ENCODE measurements around the gene MAP3K19. TPM values are rescaled to one million over a fixed set of nuclear protein-coding genes. Genes with fewer than 3 reads are reported as not detected.
"Not testable (repeated sequence)": the region's sequence is repeated elsewhere in the genome, so short reads cannot be mapped to it uniquely, and the experiment has no call there.

The MAP3K19 gene
- polyA plus RNA-seq, 4 donors, result 0.03 TPM; not detected in 3

- FAIRE-seq, result no peak
- Histone ChIP-seq H3K36me3 (ENCODE audit: control insufficient read depth in 3 of 3, insufficient read depth in 2 of 3, low read depth in 1 of 3, low read length in 3 of 3) (no peaks in the 10 kb centered on the region), H3K27me3 (ENCODE audit: control insufficient read depth in 3 of 3, insufficient read depth in 3 of 3, low read length in 3 of 3) (no peaks in the 10 kb centered on the region), H3K9me3 (ENCODE audit: control insufficient read depth in 2 of 2, insufficient read depth in 1 of 2, low read depth in 1 of 2, low read length in 1 of 2) (no peaks in the 10 kb centered on the region), H3K27ac (ENCODE audit: low read depth in 1 of 3, low read length in 2 of 3) (no peak overlapping the region), H3K4me1 (ENCODE audit: control insufficient read depth in 3 of 3, insufficient read depth in 2 of 3, low read depth in 1 of 3, low read length in 2 of 3) (no peaks in the 10 kb centered on the region), H3K4me3 (ENCODE audit: low read depth in 1 of 3, low read length in 3 of 3) (no peak overlapping the region)
- WGBS, 3 donors, result 79 to 86% (median 79%) methylated on average over 6 of the region's 6 CpGs
- DNase-seq, result no peak
Measured at GRCh38 chr2:135048122-135048521, 875 bp upstream of the MAP3K19 start.

- Histone ChIP-seq H3K4me1 (ENCODE audit: control insufficient read depth in 3 of 3, insufficient read depth in 2 of 3, low read depth in 1 of 3, low read length in 2 of 3) (no peaks in the 10 kb centered on the region), H3K27me3 (ENCODE audit: control insufficient read depth in 3 of 3, insufficient read depth in 3 of 3, low read length in 3 of 3) (peaks cover 0 to 4% (median 0%) of the 10 kb centered on the region in 3 donors), H3K4me3 (ENCODE audit: low read depth in 1 of 3, low read length in 3 of 3) (no peak overlapping the region), H3K9me3 (ENCODE audit: control insufficient read depth in 2 of 2, insufficient read depth in 1 of 2, low read depth in 1 of 2, low read length in 1 of 2) (no peaks in the 10 kb centered on the region), H3K27ac (ENCODE audit: low read depth in 1 of 3, low read length in 2 of 3) (no peak overlapping the region), H3K36me3 (ENCODE audit: control insufficient read depth in 3 of 3, insufficient read depth in 2 of 3, low read depth in 1 of 3, low read length in 3 of 3) (no peaks in the 10 kb centered on the region)
- no peak for DNase-seq
- WGBS, 3 donors, result 64 to 72% (median 66%) methylated on average over 2 of the region's 2 CpGs
- no peak for FAIRE-seq
Measured at GRCh38 chr2:135043345-135043744, 3.9 kb downstream of the MAP3K19 start.

GRCh38 chr2:135037831-135038230 lies 9.4 kb downstream of the MAP3K19 start:
- FAIRE-seq (no peak), DNase-seq (no peak)
- H3K4me3 ChIP-seq (ENCODE audit: low read depth in 1 of 3, low read length in 3 of 3), result no peak overlapping the region
- peaks cover 0 to 4% (median 0%) of the 10 kb centered on the region in 3 donors for H3K27me3 ChIP-seq (ENCODE audit: control insufficient read depth in 3 of 3, insufficient read depth in 3 of 3, low read length in 3 of 3)
- H3K9me3 ChIP-seq (ENCODE audit: control insufficient read depth in 2 of 2, insufficient read depth in 1 of 2, low read depth in 1 of 2, low read length in 1 of 2), result no peaks in the 10 kb centered on the region
- H3K36me3 ChIP-seq (ENCODE audit: control insufficient read depth in 3 of 3, insufficient read depth in 2 of 3, low read depth in 1 of 3, low read length in 3 of 3), result no peaks in the 10 kb centered on the region
- WGBS, 3 donors, result 69 to 94% (median 81%) methylated on average over 3 of the region's 3 CpGs
- no peaks in the 10 kb centered on the region for H3K4me1 ChIP-seq (ENCODE audit: control insufficient read depth in 3 of 3, insufficient read depth in 2 of 3, low read depth in 1 of 3, low read length in 2 of 3)
- no peak overlapping the region for H3K27ac ChIP-seq (ENCODE audit: low read depth in 1 of 3, low read length in 2 of 3)

GRCh38 chr2:135033216-135033615 lies 14.0 kb downstream of the MAP3K19 start:
- not testable (repeated sequence) for H3K4me3 ChIP-seq (ENCODE audit: low read depth in 1 of 3, low read length in 3 of 3); DNase-seq; H3K27me3 ChIP-seq (ENCODE audit: control insufficient read depth in 3 of 3, insufficient read depth in 3 of 3, low read length in 3 of 3); H3K27ac ChIP-seq (ENCODE audit: low read depth in 1 of 3, low read length in 2 of 3); H3K4me1 ChIP-seq (ENCODE audit: control insufficient read depth in 3 of 3, insufficient read depth in 2 of 3, low read depth in 1 of 3, low read length in 2 of 3); H3K36me3 ChIP-seq (ENCODE audit: control insufficient read depth in 3 of 3, insufficient read depth in 2 of 3, low read depth in 1 of 3, low read length in 3 of 3); FAIRE-seq; H3K9me3 ChIP-seq (ENCODE audit: control insufficient read depth in 2 of 2, insufficient read depth in 1 of 2, low read depth in 1 of 2, low read length in 1 of 2)
- WGBS, 3 donors, result 96 to 98% methylated on average over 7 to 22 of the region's 33 CpGs; no CpG with 5 or more reads in 1 of the 3 donors

GRCh38 chr2:135030826-135031225 lies 16.4 kb downstream of the MAP3K19 start:
- no peak overlapping the region for H3K4me3 ChIP-seq (ENCODE audit: low read depth in 1 of 3, low read length in 3 of 3)
- DNase-seq (peak in 1 of 2 donors; percentile 28), FAIRE-seq (no peak)
- H3K4me1 ChIP-seq (ENCODE audit: control insufficient read depth in 3 of 3, insufficient read depth in 2 of 3, low read depth in 1 of 3, low read length in 2 of 3), result no peaks in the 10 kb centered on the region
- 93 to 100% (median 94%) methylated on average over 1 of the region's 1 CpG for WGBS, 3 donors
- no peaks in the 10 kb centered on the region for H3K9me3 ChIP-seq (ENCODE audit: control insufficient read depth in 2 of 2, insufficient read depth in 1 of 2, low read depth in 1 of 2, low read length in 1 of 2)
- H3K27ac ChIP-seq (ENCODE audit: low read depth in 1 of 3, low read length in 2 of 3), result no peak overlapping the region
- no peaks in the 10 kb centered on the region for H3K36me3 ChIP-seq (ENCODE audit: control insufficient read depth in 3 of 3, insufficient read depth in 2 of 3, low read depth in 1 of 3, low read length in 3 of 3)
- no peaks in the 10 kb centered on the region for H3K27me3 ChIP-seq (ENCODE audit: control insufficient read depth in 3 of 3, insufficient read depth in 3 of 3, low read length in 3 of 3)

- FAIRE-seq, result no peak
- DNase-seq, result no peak
Measured at GRCh38 chr2:135029481-135030134, 17.6 kb downstream of the MAP3K19 start.

GRCh38 chr2:135023886-135024485 lies 23.3 kb downstream of the MAP3K19 start:
- no peak overlapping the region for H3K4me3 ChIP-seq (ENCODE audit: low read depth in 1 of 3, low read length in 3 of 3)
- H3K4me1 ChIP-seq (ENCODE audit: control insufficient read depth in 3 of 3, insufficient read depth in 2 of 3, low read depth in 1 of 3, low read length in 2 of 3), result no peaks in the 10 kb centered on the region
- no peak overlapping the region for H3K27ac ChIP-seq (ENCODE audit: low read depth in 1 of 3, low read length in 2 of 3)
- no peaks in the 10 kb centered on the region for H3K9me3 ChIP-seq (ENCODE audit: control insufficient read depth in 2 of 2, insufficient read depth in 1 of 2, low read depth in 1 of 2, low read length in 1 of 2)
- H3K27me3 ChIP-seq (ENCODE audit: control insufficient read depth in 3 of 3, insufficient read depth in 3 of 3, low read length in 3 of 3), result no peaks in the 10 kb centered on the region
- FAIRE-seq (no peak), DNase-seq (no peak)
- WGBS, 3 donors, result 66 to 81% (median 75%) methylated on average over 5 of the region's 5 CpGs
- no peaks in the 10 kb centered on the region for H3K36me3 ChIP-seq (ENCODE audit: control insufficient read depth in 3 of 3, insufficient read depth in 2 of 3, low read depth in 1 of 3, low read length in 3 of 3)

More at GRCh38 chr2:135029481-135030134, 17.6 kb downstream of the MAP3K19 start:
- no peaks in the 10 kb centered on the region for H3K27me3 ChIP-seq (ENCODE audit: control insufficient read depth in 3 of 3, insufficient read depth in 3 of 3, low read length in 3 of 3)
- H3K4me3 ChIP-seq (ENCODE audit: low read depth in 1 of 3, low read length in 3 of 3), result no peak overlapping the region
- no peaks in the 10 kb centered on the region for H3K9me3 ChIP-seq (ENCODE audit: control insufficient read depth in 2 of 2, insufficient read depth in 1 of 2, low read depth in 1 of 2, low read length in 1 of 2)
- WGBS, 3 donors, result 54 to 71% (median 58%) methylated on average over 2 of the region's 2 CpGs
- H3K27ac ChIP-seq (ENCODE audit: low read depth in 1 of 3, low read length in 2 of 3), result no peak overlapping the region
- H3K4me1 ChIP-seq (ENCODE audit: control insufficient read depth in 3 of 3, insufficient read depth in 2 of 3, low read depth in 1 of 3, low read length in 2 of 3), result no peaks in the 10 kb centered on the region
- no peaks in the 10 kb centered on the region for H3K36me3 ChIP-seq (ENCODE audit: control insufficient read depth in 3 of 3, insufficient read depth in 2 of 3, low read depth in 1 of 3, low read length in 3 of 3)

- Histone ChIP-seq H3K27ac (ENCODE audit: low read depth in 1 of 3, low read length in 2 of 3) (no peak overlapping the region), H3K4me1 (ENCODE audit: control insufficient read depth in 3 of 3, insufficient read depth in 2 of 3, low read depth in 1 of 3, low read length in 2 of 3) (no peaks in the 10 kb centered on the region), H3K36me3 (ENCODE audit: control insufficient read depth in 3 of 3, insufficient read depth in 2 of 3, low read depth in 1 of 3, low read length in 3 of 3) (no peaks in the 10 kb centered on the region), H3K27me3 (ENCODE audit: control insufficient read depth in 3 of 3, insufficient read depth in 3 of 3, low read length in 3 of 3) (no peaks in the 10 kb centered on the region), H3K9me3 (ENCODE audit: control insufficient read depth in 2 of 2, insufficient read depth in 1 of 2, low read depth in 1 of 2, low read length in 1 of 2) (no peaks in the 10 kb centered on the region), H3K4me3 (ENCODE audit: low read depth in 1 of 3, low read length in 3 of 3) (no peak overlapping the region)
- 83 to 89% (median 87%) methylated on average over 10 of the region's 10 CpGs for WGBS, 3 donors
- DNase-seq (no peak), FAIRE-seq (no peak)
Measured at GRCh38 chr2:135022952-135023880, 24.0 kb downstream of the MAP3K19 start.

Data from small intestine (tissue), 7 donors.